Posterior cingulate gyrus (tissue), 11 donors: Measurements from ENCODE around the gene SHISA9.

Experiments used
- DNase-seq, 10 donors: peaks; one replicate each; pipeline versions ENCODE4 v3.0.0 to v3.0.0-alpha.2; 2020 to 2021; ENCODE audit warnings: mixed read lengths in 3 of 10
- intact Hi-C: fragments of 100-400 bp; cut with DNase I; formaldehyde crosslinking; loops from one replicate; pipeline ENCODE4 v1.15.1; 2023

SHISA9 gene

DNA sequence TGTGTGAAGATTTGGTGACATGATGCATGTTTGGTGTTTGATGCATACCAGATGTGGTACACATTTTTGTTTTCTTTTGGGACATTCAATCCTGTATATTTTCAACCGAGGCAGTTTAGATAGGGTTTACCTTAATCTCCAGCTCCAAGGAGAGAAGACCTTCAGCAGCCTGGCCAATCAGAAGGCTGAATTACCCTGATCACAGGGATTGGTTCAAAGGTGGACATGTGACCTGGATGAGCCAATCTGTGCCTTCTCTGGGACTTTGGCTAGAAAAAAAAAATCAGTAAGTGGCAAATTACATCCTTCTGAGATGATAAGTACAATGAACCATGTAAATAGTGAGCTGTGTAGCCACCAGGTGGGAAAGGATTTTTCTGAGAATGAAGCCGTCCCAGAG, 205.1 kb downstream of the SHISA9 start:
- no peak for DNase-seq
- intact Hi-C loops: no loop called here

DNA sequence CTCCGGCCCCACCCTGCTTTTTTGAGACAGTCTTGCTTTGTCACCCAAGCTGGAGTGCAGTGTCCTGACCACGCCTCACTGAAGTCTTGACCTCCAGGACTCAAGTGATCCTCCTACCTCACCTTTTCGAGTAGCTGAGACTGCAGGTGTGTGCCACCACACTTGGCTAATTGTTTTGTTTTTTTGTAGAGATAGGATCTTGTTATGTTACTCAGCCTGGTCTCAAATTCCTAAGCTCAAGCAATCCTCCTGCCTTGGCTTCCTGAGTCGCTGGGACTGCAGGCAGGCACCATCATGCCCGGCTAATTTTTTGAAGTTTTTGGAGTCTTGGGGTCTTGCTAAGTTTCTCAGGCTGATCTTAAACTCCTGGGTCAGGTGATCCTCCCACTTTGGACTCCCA, 206.7 kb downstream of the SHISA9 start:
- DNase-seq: no peak
- intact Hi-C loops: no loop called here

DNA sequence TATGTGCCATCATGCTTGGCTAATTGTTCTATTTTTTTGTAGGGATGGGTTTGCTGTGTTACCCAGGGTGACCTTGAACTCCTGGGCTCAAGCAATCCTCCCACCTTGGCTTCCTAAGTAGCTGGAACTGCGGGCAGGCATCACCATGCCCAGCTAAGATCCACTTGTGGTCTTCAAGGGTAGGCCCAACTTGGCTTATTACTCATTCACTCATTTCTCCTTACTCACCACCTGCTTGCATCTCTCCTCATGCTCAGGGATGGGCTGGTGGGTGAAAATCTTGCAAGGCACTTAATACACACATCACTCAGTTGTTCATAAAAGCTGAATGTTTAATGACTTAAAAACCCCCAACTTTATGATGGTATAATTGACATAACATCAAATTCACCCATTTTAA, 207.8 kb downstream of the SHISA9 start:
- intact Hi-C loops: no loop called here
- DNase-seq: no peak

DNA sequence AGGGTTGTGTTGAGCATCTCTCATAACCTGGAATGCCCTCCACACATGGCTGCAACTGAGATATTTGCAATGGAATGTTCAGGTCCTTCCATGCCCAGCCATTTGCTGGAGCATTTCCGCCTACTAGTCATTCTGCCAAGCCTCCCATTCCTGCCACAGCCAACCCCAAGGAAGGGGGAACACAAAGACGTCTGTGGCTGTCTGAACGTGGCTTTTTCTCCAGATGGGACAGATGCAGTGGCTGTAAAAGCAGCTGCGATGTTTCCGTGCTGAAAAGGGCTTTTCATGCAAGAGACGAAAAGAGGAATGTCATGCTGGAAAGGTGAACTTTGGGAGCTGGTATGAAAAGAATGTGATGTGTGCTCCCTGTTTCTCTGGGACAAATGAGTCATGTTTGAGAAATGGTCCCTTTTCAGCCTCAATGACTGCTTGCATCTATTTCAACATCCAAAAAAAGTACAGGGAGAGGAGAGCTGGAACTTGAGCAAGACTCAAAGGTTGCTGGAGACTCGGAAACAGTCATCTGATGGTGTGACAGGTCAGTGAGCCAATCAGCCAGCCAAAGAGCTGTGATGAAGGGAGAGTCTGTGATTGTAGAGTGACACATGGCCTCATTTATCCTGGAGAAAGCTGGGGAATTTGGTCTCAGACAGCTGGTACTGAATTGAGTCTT, 208.9 kb downstream of the SHISA9 start:
- no peak for DNase-seq
- intact Hi-C loops: no loop called here

DNA sequence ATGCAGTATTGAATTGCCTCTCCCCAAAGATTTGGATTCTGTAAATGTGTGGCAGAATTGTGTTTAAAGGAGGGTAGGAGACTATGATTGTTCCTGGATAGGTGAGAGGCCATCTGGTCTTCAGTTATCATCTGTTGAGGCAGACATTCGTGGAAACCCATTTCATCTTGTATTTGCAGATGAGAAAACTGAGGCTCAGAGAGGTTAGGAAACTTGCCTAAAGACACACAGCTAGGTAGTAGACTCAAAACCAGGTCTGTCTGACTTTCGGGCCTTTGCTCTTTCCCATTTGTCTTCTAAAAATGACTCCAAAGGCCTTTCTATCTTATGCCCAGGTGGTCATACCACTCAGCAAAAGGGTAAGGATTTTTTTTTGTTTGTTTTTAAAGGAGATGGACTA, 210.3 kb downstream of the SHISA9 start:
- intact Hi-C loops: no loop called here
- no peak for DNase-seq

DNA sequence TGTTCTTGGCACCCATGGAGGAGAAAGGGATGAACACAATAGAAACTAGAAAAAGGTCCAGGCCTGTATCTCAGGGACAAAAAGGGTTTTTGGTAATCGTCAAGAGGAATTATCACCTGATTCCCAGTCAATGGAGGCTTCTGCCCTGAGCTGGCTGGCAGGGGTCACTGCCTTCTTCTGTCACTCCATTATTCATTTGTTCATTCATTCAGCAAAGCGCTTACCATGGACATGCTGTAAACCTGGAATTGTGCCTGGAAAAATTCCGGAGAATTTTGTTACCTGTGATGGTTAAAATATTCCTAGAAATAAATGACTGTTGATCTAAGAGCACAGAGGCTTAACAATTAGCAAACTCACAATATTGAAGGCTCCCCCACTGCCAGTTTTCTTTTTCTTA, 212.3 kb downstream of the SHISA9 start:
- intact Hi-C loops: no loop called here
- DNase-seq: no peak

DNA sequence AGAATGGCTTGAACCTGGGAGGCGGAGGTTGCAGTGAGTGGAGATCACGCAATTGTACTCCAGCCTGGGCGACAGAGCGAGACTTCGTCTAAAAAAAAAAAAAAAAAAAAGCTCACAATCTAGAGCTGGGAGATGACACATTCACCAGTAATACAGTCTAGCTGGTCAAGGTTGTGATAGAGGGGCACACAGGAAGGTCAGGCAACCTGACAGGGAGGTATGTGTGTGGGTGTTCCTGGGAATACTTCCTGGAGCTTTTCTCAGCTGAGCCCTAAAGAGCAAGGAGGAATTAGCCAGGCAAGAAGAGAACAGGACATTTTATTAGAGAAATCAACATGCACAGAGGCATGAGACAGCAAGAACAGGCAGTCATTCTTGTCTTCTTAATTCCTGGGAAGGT, 216.7 kb downstream of the SHISA9 start:
- DNase-seq: no peak
- intact Hi-C loops: no loop called here

DNA sequence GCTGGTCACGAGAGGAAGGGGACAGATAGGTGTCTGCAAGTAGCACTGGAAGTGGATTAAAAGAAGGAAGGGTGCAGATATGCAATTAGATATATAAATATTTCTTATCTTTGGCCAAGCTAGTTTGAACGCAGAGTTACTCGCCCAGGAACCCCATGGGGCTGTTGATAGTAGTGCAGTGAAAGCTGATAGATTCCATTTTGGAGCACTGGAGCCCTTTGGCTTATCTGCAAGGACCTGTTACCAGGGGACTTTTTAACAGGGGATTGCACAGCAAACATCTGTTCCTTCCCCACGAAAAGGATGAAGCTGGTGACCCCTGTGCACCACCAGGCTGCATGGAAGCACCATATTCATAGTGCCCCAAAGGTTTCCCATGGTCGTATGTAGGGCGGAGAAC, 218.7 kb downstream of the SHISA9 start:
- intact Hi-C loops: no loop called here
- DNase-seq: no peak

DNA sequence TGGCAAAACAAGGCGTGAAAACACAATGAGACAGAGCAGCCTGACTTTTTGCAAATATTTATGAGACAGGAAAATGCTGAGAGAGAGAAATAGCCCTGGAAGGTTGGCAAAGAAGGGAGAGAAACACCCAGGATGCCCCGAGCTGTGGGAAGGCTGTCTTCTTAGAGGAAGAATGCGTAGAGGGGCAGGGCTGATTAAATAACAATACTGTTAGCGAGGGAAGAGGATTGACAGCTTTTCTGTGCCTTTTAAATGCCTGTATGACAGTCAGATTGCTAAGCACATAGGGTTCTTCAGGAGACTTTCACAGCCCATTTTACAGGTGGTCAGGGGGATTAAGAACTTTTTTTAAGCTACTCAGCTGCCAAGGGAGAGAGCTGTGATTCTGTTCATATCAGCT, 219.2 kb downstream of the SHISA9 start:
- intact Hi-C loops: no loop called here
- no peak for DNase-seq

DNA sequence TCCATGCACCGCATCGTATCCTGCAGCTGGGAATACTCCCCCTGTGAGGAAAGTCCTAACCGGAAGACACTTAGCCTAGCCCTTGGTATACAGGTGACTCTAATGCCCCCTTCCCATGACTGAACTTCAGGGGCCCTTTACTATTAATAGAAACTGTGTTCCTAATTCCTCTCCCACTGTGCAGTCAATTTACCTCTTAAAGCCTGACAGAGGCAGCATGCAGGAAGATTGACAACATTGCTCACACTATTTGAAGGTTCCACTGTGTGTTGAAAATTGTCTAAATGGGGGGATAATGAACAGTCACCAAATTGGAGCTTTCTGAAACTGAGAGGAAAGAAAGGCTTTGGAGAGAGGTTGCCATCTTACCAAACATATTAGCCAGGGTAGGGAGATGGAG, 222.6 kb downstream of the SHISA9 start:
- DNase-seq: no peak
- intact Hi-C loops: no loop called here

DNA sequence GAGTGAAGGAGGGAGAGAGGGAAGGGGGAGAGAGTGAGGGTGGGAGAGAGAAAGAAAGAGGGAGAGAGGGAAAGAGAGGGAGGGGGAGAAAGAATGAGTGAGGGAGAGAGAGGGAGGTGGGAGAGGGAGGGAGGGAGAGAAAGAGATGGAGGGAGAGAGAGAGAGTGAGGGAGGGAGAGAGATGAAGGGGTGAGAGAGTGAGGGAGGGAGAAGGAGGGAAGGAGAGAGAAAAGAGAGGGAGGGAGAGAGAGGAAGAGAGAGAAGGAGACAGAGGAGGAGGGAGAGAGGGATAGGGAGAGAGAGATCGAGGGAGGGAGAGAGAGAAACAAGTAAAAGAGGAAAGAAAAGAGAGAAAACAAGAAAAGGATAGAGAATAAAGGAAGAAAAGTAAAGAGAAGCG, 225.7 kb downstream of the SHISA9 start:
- DNase-seq: no peak
- intact Hi-C loops: no loop called here

DNA sequence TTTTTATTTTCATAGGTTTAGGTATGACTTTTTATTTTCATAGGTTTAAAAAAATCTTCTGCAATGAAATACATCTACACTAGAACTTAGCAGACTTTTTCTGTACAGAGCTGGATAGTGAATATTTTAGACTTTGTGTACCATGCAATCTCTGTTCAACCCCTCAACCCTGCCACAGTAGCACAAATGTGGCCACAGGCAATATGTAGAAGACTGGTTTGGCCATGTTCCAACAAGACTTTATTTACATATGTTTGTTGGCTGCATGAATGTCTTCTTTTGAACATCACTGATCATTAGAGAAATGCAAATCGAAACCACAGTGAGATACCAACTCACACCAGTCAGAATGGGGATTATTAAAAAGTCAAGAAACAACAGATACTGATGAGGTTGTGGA, 229.2 kb downstream of the SHISA9 start:
- intact Hi-C loops: no loop called here
- no peak for DNase-seq

DNA sequence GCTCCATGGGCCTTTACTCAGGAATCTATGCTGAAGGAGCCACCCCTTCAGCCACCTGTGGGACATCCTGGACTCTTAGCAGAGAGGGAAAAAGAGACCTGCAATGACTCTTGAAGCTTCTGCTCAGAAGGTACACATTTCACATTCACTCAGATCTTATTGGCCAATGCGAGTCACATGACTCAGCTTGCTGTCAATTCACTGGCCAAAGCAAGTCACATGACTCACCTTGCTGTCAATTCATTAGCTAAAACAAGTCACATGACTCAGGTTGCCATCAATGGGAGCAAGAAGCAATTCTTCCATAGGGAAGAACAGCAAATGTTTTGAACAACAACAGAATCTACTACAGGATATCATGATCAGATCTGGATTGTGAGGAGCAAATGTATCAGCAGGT, 233.4 kb downstream of the SHISA9 start:
- intact Hi-C loops: no loop called here

DNA sequence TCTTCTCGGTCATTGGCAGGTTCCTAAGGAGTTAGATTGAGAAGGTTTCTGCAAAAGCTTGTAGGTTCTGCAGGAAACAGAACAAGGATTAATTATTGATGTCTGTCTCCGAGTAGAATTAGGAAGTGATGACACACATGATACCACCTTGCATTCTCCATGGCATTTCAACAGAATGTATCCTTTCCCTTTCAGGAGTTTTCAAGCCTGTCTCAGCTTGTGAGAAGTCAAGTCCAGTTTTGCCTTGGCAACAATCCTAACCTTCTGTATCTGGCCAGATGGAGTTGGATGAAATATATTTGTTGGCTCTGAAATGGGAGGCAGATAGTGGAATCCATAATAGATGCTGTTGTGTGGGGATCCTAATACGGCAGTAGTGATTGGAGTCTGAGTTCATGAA, 235.5 kb downstream of the SHISA9 start:
- DNase-seq: no peak
- intact Hi-C loops: no loop called here

More for the DNA sequence above, 233.4 kb downstream of the SHISA9 start:
- DNase-seq: no peak

DNA sequence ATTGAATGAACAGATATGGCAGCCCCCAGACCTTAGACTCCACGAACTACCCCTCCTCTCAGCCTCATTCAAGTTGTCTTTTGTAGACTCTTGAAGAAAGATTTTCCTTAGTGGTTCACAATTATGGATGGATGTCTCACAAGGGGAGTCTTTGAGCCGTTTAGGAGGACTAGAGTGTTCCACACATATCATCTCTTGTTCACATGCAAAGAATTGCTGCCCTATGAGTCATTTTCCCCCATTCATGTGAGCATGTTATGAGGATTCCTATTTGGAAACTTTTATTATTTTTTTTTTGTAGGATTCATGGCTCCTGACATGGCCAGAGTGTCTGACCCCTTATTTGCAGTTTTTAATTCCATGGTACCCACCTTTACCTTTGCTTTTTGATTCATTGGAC, 237.1 kb downstream of the SHISA9 start:
- intact Hi-C loops: no loop called here

DNA sequence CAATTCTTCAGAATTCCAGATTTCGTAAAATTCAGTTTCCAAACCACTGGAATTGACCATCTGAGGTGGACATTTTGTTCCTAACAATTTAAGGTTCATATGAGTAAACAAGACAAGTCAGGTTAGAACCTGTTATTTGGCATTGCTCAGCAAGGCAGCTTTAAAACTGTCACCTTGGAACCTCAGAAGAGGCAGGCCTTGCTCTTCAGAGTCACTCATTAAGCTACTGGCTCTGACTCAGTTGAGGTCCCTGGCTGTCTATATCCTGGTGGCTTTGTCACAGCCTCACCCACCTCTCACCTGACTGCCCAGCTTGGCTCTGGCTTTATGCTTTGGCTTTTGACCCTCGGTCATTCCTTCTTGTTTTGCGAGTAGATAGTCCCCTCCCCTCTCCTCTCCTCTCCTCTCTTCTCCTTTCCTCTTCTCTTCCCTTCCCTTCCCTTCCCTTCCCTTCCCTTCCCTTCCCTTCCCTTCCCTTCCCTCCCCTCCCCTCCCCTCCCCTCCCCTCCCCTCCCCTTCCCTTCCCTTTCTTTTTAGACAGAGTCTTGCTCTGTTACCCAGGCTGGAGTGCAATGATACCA, 238.4 kb downstream of the SHISA9 start:
- intact Hi-C loops: no loop called here

More for the DNA sequence above, 237.1 kb downstream of the SHISA9 start:
- DNase-seq: no peak

DNA sequence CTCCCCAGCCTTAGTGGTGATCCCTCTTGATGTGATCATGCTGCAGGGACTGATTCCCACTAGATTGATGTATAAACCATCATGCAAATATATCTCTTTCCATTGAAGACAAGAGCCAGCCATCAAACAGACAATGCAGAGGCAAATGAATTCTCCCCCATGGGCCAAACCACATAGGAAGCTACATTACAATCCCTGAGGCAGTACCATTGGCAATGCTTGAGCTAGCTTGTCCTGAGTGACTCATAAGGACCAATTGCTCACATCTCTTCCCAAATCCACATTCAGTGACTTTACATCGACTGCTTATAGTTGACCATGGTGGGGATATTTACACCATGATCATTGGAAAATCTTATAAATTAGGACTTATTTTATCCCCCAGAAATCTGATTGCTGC, 242.2 kb downstream of the SHISA9 start:
- intact Hi-C loops: no loop called here
- no peak for DNase-seq

More for the DNA sequence above, 238.4 kb downstream of the SHISA9 start:
- DNase-seq: no peak

DNA sequence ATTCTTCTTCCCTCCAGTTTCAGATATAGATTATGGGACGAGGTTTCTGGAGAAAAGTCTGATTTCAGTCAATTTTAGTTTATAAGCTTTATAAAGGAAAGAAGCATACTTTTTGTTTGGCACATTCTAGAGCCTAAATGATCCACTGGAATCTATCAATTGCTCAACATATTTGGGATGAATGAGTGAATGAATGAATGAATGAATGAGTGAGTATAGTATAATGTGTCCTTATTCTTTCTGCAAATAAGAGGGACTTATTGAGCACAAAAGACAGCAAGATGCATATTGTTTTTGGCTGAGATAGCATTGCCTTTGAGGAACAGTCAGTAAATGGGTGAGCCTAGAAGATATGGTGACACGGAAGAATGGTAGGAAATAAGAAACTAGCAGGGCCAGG, 245.4 kb downstream of the SHISA9 start:
- no peak for DNase-seq

DNA sequence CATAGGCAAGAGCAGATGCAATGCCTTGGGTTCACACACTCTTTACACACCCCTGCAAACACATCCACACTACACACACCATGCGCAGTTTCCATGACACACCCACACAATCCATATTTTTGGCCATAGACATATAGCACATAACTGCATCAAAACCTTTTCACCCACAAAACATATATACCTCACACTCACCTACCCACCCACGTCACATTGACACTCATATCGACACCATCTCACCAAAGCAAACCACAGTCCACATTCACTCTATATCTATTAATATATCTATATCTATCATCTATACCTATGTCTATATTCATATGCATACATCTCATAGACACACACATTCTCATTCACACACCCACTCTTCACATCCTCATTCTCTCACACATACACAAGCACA, 246.9 kb downstream of the SHISA9 start:
- intact Hi-C loops: no loop called here
- DNase-seq: no peak

More for the DNA sequence above, 245.4 kb downstream of the SHISA9 start:
- intact Hi-C loops: no loop called here

DNA sequence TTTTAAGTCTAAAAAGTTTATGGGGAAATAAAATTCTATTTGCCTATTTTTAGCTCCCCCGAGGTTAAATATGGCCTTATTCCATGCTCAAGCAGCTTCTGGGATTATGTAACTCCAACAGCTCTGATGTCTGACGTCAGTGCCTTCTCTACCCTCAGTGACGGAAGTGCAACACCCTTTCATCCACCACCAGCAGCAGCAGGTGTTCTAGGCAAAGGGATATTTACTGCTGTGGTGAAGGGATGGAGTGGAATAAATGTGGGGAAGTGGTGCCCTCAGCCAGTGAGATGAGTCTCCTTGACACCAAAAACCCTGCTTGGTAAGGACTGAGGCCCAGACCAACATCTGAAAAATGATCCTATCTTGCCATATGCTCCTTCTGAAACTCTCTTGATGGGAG, 247.4 kb downstream of the SHISA9 start:
- no peak for DNase-seq
- intact Hi-C loops: no loop called here

DNA sequence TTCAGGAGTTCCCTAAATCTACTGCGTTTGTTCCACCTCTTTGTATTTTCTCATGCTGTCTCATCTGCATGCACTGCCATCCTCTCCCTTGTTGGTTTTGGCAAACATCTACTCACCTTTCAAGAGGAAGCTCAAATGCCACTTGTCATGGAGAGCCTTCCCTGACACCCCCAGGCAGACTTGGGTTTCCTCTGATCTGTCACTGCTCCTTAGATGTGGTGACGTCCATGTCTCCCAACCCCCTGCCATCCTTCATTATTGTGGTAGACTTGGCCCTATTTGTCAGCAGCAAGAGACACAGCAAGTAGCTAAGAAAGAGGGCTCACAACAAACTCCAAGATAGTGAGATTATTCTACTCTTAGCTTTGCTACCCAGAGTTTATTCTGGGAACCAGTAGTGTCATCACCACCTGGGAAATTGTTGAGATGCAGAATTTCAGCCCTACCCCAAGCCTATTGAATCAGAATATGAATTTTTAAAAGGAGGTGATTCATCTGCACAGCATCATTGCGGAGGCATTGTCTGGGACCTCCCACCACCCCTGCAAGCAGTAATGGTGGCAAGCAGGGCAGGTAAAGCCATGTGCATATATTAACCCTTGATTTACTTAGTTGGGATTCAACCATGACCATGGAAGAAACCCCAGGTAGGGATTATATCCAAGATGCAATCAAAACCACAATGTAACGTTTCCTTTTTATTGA, 248.9 kb downstream of the SHISA9 start:
- intact Hi-C loops: no loop called here

DNA sequence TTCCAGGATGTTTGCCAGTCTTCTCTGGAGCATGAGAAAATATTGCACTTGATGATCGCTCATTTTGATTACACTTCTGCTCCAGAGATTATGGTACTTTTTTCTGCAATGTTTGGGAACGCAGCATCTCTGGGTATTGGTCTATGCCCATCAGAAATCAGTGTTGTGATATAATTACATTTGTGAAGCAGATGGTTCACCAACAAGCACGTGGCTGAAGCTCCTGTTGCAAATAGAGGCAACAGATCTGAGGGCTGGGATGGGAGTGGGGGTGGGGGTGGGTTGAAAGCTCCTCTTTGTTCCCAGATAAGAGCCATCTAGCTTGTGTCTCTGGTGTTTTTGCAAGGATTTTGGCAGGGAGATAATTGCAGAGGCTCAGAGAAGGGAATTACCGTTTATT, 252.3 kb downstream of the SHISA9 start:
- intact Hi-C loops: no loop called here
- DNase-seq: no peak

More for the DNA sequence above, 248.9 kb downstream of the SHISA9 start:
- no peak for DNase-seq
